ENCODE data around the gene TANGO6.

GRCh38 chr16:68902969-68903345 is 59.6 kb downstream of the TANGO6 start:
- TF ChIP-seq POLR2A (IDR thresholded peaks at IDR 0.05; ENCODE audit: low read length) (no peak), GATA1 (IDR thresholded peaks at IDR 0.05; ENCODE audit: low read depth, low read length) (no peak)
